Endothelial cell of umbilical vein (primary cell): Measurements from ENCODE around the gene NAMPT. TPM values are rescaled to one million over a fixed set of nuclear protein-coding genes. Genes with fewer than 3 reads are reported as not detected.

ENCODE experiments used
- BruUV-seq: library from RNA; stranded (reverse); fragments of 400-500 nt; replicated peaks from 2 replicates; lab custom pipeline; 2021; lab: Mats Ljungman, UMichigan
- CTCF ChIA-PET: fragments of 300-600, 350-600 bp; sonication (Branson Sonifier 250); formaldehyde crosslinking; loops from one replicate; lab custom pipeline; 2021; ENCODE audit warnings: antibody characterized with exemption, inconsistent platforms; lab: Charles Lee
- POLR2A ChIA-PET: fragments of 300-600, 350-600 bp; sonication (Branson Sonifier 250); formaldehyde crosslinking; loops from one replicate; lab custom pipeline; 2021; ENCODE audit warnings: antibody characterized with exemption, inconsistent platforms; lab: Charles Lee
- DNase-seq: peaks from one replicate; pipeline ENCODE4 v3.0.0-alpha.2; 2011; ENCODE audit warnings: low read depth, low spot score
- FAIRE-seq: peaks from 2 replicates; lab custom pipeline; 2011; peaks lifted over from hg19 to GRCh38; lab: Jason Lieb, UNC
- H2AFZ ChIP-seq: 2 replicates; pipeline ENCODE4 v1.6.0; 2012; ENCODE audit warnings: low read depth, low read length, control low read depth, inconsistent platforms
- H3K27ac ChIP-seq: 2 replicates; pipeline ENCODE4 v1.5.1; 2011; ENCODE audit warnings: low read depth, mild to moderate bottlenecking, control low read depth, low read length, moderate library complexity; ENCODE audit not compliant: insufficient read depth
- H3K27me3 ChIP-seq, 2 experiments: 2 replicates each; pipeline versions ENCODE4 v1.6.0 to v1.6.1; 2011; ENCODE audit warnings: low read length in 2 of 2, mixed read lengths in 1 of 2; ENCODE audit not compliant: control insufficient read depth in 2 of 2, insufficient read depth in 2 of 2
- H3K36me3 ChIP-seq, 2 experiments: 2 replicates in 1 of 2; 3 replicates in 1 of 2; pipeline ENCODE4 v1.5.1; 2011; ENCODE audit warnings: low read length in 2 of 2, mild to moderate bottlenecking in 1 of 2, moderate library complexity in 1 of 2; ENCODE audit not compliant: control insufficient read depth in 2 of 2, insufficient read depth in 2 of 2; ENCODE audit errors: extremely low read depth in 1 of 2
- H3K4me1 ChIP-seq: 3 replicates; pipeline ENCODE4 v1.5.1; 2011; ENCODE audit warnings: mild to moderate bottlenecking, low read length; ENCODE audit not compliant: control insufficient read depth, insufficient read depth; ENCODE audit errors: extremely low read depth
- H3K4me2 ChIP-seq: 2 replicates; pipeline ENCODE4 v1.6.1; 2011; ENCODE audit warnings: low read length, control low read depth, mixed read lengths; ENCODE audit not compliant: insufficient read depth
- H3K4me3 ChIP-seq, 3 experiments: fragments of 200-600 bp in 1 of 3; sonication (generic), shearing (Covaris generic) in 1 of 3; replicated peaks in 1 of 3; 2 replicates each; pipeline ENCODE4 v1.5.1; 2011 to 2016; ENCODE audit warnings: control low read depth in 3 of 3, low read length in 3 of 3, mild to moderate bottlenecking in 2 of 3, inconsistent platforms in 1 of 3, low read depth in 1 of 3, moderate library complexity in 1 of 3; ENCODE audit not compliant: insufficient read depth in 1 of 3
- H3K79me2 ChIP-seq: 2 replicates; pipeline ENCODE4 v1.6.0; 2012; ENCODE audit warnings: low read length, inconsistent platforms; ENCODE audit not compliant: control insufficient read depth, insufficient read depth
- H3K9ac ChIP-seq: replicated peaks from 2 replicates; pipeline ENCODE3; 2011; ENCODE audit warnings: low read length, control low read depth; ENCODE audit not compliant: insufficient read depth; ENCODE audit errors: extremely low read depth
- H3K9me1 ChIP-seq: replicated peaks from 3 replicates; pipeline ENCODE4 v1.6.0; 2011; ENCODE audit warnings: mild to moderate bottlenecking, low read length; ENCODE audit not compliant: control insufficient read depth, insufficient read depth; ENCODE audit errors: extremely low read depth
- H3K9me3 ChIP-seq: replicated peaks from 2 replicates; pipeline ENCODE4 v1.5.1; 2012; ENCODE audit warnings: low read length, inconsistent platforms; ENCODE audit not compliant: control insufficient read depth, insufficient read depth
- H4K20me1 ChIP-seq: replicated peaks from 2 replicates; pipeline ENCODE3; 2011; ENCODE audit warnings: mild to moderate bottlenecking, low read length; ENCODE audit not compliant: control insufficient read depth, insufficient read depth; ENCODE audit errors: extremely low read depth
- EZH2 ChIP-seq: IDR thresholded peaks from 2 replicates; pipeline ENCODE4 v1.6.1; 2012; ENCODE audit warnings: borderline replicate concordance, low read depth, mild to moderate bottlenecking, moderate library complexity, low read length, inconsistent platforms; ENCODE audit not compliant: severe bottlenecking
- FOS ChIP-seq: IDR thresholded peaks from 2 replicates; pipeline ENCODE4 v1.6.1; 2011; ENCODE audit warnings: mild to moderate bottlenecking, low read length, moderate library complexity, borderline replicate concordance; ENCODE audit not compliant: insufficient read depth
- GATA2 ChIP-seq: IDR thresholded peaks from 2 replicates; pipeline ENCODE4 v1.7.0; 2011; ENCODE audit warnings: low read depth, mild to moderate bottlenecking, moderate library complexity, mixed read lengths, low read length; ENCODE audit not compliant: insufficient read length, insufficient read depth
- JUN ChIP-seq: IDR thresholded peaks from 2 replicates; pipeline ENCODE4 v1.6.1; 2011; ENCODE audit warnings: borderline replicate concordance, low read depth; ENCODE audit not compliant: insufficient read length, insufficient read depth
- MAX ChIP-seq: IDR thresholded peaks from 2 replicates; pipeline ENCODE4 v1.6.1; 2011; ENCODE audit not compliant: insufficient read depth, insufficient read length
- MYC ChIP-seq: IDR thresholded peaks from one replicate; pipeline ENCODE4 v1.6.1; 2011; ENCODE audit warnings: mild to moderate bottlenecking, low read depth, low read length
- POLR2A ChIP-seq: IDR thresholded peaks from 2 replicates; pipeline ENCODE4 v1.6.1; 2012; ENCODE audit warnings: low read depth, mild to moderate bottlenecking, control low read depth, low read length
- POLR2AphosphoS5 ChIP-seq: IDR thresholded peaks from 2 replicates; pipeline ENCODE4 v1.6.1; 2012; ENCODE audit warnings: low read depth, mild to moderate bottlenecking, control low read depth, low read length, moderate library complexity; ENCODE audit not compliant: insufficient read depth
- dilution Hi-C: fragments of 300-500 bp; cut with MboI; formaldehyde crosslinking; loops from one replicate; pipeline ENCODE4 v1.15.0; 2019; ENCODE audit warnings: low sequenced_read_pairs; ENCODE audit not compliant: extremely low pct_ligation_motif_present
- intact Hi-C: fragments of 100-400 bp; cut with micrococcal nuclease; formaldehyde crosslinking; loops from one replicate; pipeline ENCODE4 v1.10.0; 2022
- polyA plus RNA-seq, 4 experiments: library from polyadenylated mRNA; depleted of rRNA in 3 of 4; stranded (reverse) in 3 of 4; unstranded in 1 of 4; fragments of >200 nt; gene quantifications; 2 replicates each; pipeline versions ENCODE4 v1.2.1 to v1.2.3, GENCODE V29; 2011 to 2012; ENCODE audit warnings: missing spikeins in 1 of 4
- total RNA-seq: library from RNA; stranded (reverse); gene quantifications from 2 replicates; pipeline ENCODE4 v1.2.3, GENCODE V29; 2021
- TF ChIP-seq, protein P1 (sequence below), 2 donors: IDR thresholded peaks; 1 replicate in 1 of 2; 2 replicates in 1 of 2; pipeline ENCODE4 v1.5.1; 2011; ENCODE audit warnings: low read length in 2 of 2, mild to moderate bottlenecking in 2 of 2, moderate library complexity in 2 of 2, control low read depth in 1 of 2, inconsistent platforms in 1 of 2, low read depth in 1 of 2; ENCODE audit not compliant: insufficient read depth in 1 of 2; ENCODE audit errors: extremely low read depth in 1 of 2

Gene NAMPT
- total and polyA plus RNA-seq, 2 donors (not counting 3 experiments of a cell fraction or from before 2014, with no cell fraction given), result 17.5 to 133 TPM

GRCh38 chr7:106285051-106285854 is 470 bp upstream of the NAMPT start:
- peak overlapping the region; percentile 72 for H3K4me2 ChIP-seq
- peak overlapping the region; percentile 38 for H2AFZ ChIP-seq
- H3K9me1 ChIP-seq, result no peaks in the 10 kb centered on the region
- H3K9me3 ChIP-seq, result no peaks in the 10 kb centered on the region
- peaks cover 27% of the 10 kb centered on the region for H3K4me1 ChIP-seq
- no peaks in the 10 kb centered on the region for H4K20me1 ChIP-seq
- H3K4me3 ChIP-seq, result peak overlapping the region; percentile 56 to 80 (median 72)
- no peaks in the 10 kb centered on the region for H3K27me3 ChIP-seq
- peaks cover 0 to 2% of the 10 kb centered on the region in 2 experiments for H3K36me3 ChIP-seq
- ChIA-PET CTCF (interaction anchor here (0.6 to 3.3 kb wide), 19 partner anchors 12 to 490 kb away, joined by 3 to 49 read pairs (median 4); no protein-coding TSS in a partner anchor), POLR2A (interaction anchor here (0.6 to 2.6 kb wide), 19 partner anchors 12 to 451 kb away, joined by 3 to 11 read pairs (median 5); partner anchors contain the start of gene SYPL1)
- DNase-seq, result peak; percentile 99
- FAIRE-seq, result peak; percentile 95
- peaks cover 41% of the 10 kb centered on the region for H3K79me2 ChIP-seq
- TF ChIP-seq FOS (peak; percentile 6), EZH2 (no peak), GATA2 (no peak), POLR2A (peak; percentile 93), POLR2AphosphoS5 (peak; percentile 90), JUN (no peak), MYC (no peak), MAX (peak; percentile 10)
- TF ChIP-seq, protein P1, sequence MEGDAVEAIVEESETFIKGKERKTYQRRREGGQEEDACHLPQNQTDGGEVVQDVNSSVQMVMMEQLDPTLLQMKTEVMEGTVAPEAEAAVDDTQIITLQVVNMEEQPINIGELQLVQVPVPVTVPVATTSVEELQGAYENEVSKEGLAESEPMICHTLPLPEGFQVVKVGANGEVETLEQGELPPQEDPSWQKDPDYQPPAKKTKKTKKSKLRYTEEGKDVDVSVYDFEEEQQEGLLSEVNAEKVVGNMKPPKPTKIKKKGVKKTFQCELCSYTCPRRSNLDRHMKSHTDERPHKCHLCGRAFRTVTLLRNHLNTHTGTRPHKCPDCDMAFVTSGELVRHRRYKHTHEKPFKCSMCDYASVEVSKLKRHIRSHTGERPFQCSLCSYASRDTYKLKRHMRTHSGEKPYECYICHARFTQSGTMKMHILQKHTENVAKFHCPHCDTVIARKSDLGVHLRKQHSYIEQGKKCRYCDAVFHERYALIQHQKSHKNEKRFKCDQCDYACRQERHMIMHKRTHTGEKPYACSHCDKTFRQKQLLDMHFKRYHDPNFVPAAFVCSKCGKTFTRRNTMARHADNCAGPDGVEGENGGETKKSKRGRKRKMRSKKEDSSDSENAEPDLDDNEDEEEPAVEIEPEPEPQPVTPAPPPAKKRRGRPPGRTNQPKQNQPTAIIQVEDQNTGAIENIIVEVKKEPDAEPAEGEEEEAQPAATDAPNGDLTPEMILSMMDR (IDR thresholded peaks at IDR 0.05; ENCODE audit: extremely low read depth in 1 of 2, insufficient read depth in 1 of 2, low read depth in 1 of 2, low read length in 2 of 2), result no peak
- H3K27ac ChIP-seq, result peak overlapping the region; percentile 80
- BruUV-seq, result TSS peak; percentile 93
- dilution Hi-C loops (no loop called here), intact Hi-C loops (loop anchor here (1.0 to 5.0 kb wide), 9 partner anchors 60 to 792 kb away; partner anchors contain the start of gene CCDC71L)
- peak overlapping the region; percentile 98 for H3K9ac ChIP-seq
